SK-N-SH (cell line): Measurements from ENCODE around the gene NAA10.

Experiments
- CHD2 ChIP-seq: fragments of 150-350 bp; IDR thresholded peaks from 2 replicates; pipeline ENCODE4 v1.6.1; 2018; ENCODE audit warnings: low read length; ENCODE audit not compliant: partially characterized antibody
- CTCF ChIP-seq: fragments of 200-600 bp; sonication (generic); IDR thresholded peaks from 2 replicates; pipeline ENCODE4 v1.6.1; 2017; ENCODE audit warnings: antibody characterized with exemption, mild to moderate bottlenecking, moderate library complexity
- MAX ChIP-seq: IDR thresholded peaks from 2 replicates; pipeline ENCODE4 v1.4.0; 2012; ENCODE audit warnings: low read depth
- RCOR1 ChIP-seq: fragments of 150-350 bp; IDR thresholded peaks from 2 replicates; pipeline ENCODE4 v1.6.1; 2017; ENCODE audit warnings: antibody characterized with exemption, low read length
- SIN3A ChIP-seq: IDR thresholded peaks from 2 replicates; pipeline ENCODE4 v1.6.1; 2012; ENCODE audit warnings: low read depth, mild to moderate bottlenecking, low read length, moderate library complexity, borderline replicate concordance
- TEAD4 ChIP-seq: IDR thresholded peaks from 2 replicates; pipeline ENCODE4 v1.4.0; 2012; ENCODE audit warnings: mild to moderate bottlenecking, borderline replicate concordance; ENCODE audit not compliant: insufficient read depth

- TF ChIP-seq SIN3A: no peak
- TF ChIP-seq CTCF: no peak
- no peak for TF ChIP-seq RCOR1
- no peak for TF ChIP-seq CHD2
- TF ChIP-seq TEAD4: no peak
- TF ChIP-seq MAX: no peak
These were observed 21.1 kb downstream of the NAA10 start for GRCh38 chrX:153913701-153914100.
